22Rv1 (cell line): ENCODE data around the gene LZTR1.

Experiments
- CTCF ChIP-seq: fragments of 450-650 bp; IDR thresholded peaks from 2 replicates; pipeline ENCODE4 v1.5.1; 2017; ENCODE audit warnings: mild to moderate bottlenecking
- ZFX ChIP-seq: fragments of 450-650 bp; IDR thresholded peaks from 2 replicates; pipeline ENCODE4 v1.6.1; 2017; ENCODE audit warnings: antibody characterized with exemption, borderline replicate concordance

GRCh38 chr22:21018314-21018713 is 36.2 kb downstream of the LZTR1 start:
- TF ChIP-seq CTCF (no peak), ZFX (no peak)
